HT-29 (cell line): ENCODE results near the gene ITIH4. TPM values are rescaled to one million over a fixed set of nuclear protein-coding genes. Genes with fewer than 3 reads are reported as not detected.

ENCODE experiments used
- DNase-seq: peaks from one replicate; pipeline ENCODE4 v3.0.0-alpha.2; 2015; ENCODE audit warnings: low spot score
- total RNA-seq: library from RNA; depleted of rRNA; stranded (reverse); fragments of >200 nt; shearing (Covaris generic); gene quantifications from 2 replicates; pipeline ENCODE4 v1.2.3, GENCODE V29; 2014

ITIH4 gene
- total RNA-seq, 1 experiment from 2014 or later, result not detected

DNA sequence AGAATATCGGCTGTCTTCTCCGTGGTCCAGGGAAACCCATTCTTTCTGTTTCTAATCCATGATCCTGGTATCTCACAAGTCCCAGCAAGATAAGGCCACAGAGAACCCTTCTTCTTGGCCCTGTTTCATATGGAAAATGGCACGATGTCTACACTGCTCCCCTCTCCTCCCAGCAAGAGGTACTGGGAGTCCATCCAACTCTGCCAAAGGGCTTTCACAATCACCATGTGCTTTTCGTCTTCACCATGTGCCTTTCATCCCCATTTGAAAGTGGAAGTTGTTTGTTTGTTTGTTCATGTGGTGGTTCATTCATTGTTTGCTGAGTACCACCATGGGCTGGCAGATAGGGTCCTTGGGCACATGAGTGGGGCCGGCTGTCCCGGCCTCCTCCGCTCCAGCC lies 30.4 kb downstream of the ITIH4 start:
- DNase-seq, result no peak

DNA sequence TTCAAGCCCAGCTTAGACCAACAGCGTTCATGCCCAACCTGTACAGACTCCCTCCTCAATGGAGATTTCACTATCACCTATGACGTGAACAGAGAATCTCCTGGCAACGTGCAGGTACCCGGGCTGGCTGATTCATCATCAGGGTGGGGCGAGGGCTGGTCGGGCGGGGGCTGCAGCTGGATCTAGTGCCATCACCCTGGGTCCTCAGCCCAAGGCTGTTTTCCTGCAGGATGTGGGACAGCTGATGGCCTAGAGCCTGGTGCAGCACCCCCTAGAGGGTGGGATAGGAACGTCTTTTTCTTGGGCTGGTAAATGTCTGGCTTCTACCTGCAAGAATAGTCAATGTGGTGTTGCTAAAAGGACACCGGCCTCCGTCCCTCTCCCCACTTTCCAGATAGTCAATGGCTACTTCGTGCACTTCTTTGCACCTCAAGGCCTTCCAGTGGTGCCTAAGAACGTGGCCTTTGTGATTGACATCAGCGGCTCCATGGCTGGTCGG lies 31.4 kb downstream of the ITIH4 start:
- DNase-seq, result peak; percentile 43

DNA sequence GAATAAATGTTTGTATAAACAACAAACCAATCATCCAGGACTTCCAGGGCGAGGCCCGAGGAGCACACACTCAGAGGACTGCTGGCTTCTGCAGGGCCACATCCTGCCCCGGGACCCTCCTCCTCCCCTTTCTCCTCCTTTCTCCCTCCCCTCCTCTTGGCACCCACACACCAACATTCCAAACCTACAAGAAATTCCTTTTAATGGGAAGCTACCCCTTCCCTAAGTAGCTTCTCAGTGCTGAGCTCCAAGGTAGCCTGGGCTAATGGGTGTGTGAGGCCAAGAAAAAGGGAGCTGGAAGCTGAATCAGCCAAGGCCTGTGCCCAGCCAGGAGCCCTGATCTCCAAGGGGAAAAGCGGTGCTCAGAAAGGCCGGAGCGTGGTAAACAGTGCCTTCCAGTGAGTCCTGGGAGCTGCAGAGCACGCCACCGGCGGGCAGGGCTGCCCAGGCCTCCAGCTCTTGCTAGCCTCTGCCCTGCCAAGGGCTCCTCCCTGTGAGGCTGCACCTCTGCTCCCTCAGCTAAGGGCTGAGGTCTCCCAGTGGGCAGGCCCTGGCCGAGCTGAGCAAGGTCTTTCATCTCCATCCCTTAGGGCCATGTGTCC lies 32.0 kb downstream of the ITIH4 start:
- DNase-seq, result no peak

DNA sequence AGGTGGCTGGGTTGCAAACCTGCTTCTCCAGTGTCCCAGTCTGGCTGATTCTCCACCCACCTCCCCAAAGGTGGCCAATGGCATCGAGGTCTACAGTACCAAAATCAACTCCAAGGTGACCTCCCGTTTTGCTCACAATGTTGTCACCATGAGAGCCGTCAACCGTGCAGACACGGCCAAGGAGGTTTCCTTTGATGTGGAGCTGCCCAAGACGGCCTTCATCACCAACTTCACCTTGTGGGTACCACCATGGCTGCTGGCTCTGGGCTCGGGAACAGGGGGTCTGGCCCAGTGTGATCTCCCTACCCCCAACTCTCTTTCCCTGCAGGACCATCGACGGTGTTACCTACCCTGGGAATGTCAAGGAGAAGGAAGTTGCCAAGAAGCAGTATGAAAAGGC lies 34.1 kb downstream of the ITIH4 start:
- no peak for DNase-seq

DNA sequence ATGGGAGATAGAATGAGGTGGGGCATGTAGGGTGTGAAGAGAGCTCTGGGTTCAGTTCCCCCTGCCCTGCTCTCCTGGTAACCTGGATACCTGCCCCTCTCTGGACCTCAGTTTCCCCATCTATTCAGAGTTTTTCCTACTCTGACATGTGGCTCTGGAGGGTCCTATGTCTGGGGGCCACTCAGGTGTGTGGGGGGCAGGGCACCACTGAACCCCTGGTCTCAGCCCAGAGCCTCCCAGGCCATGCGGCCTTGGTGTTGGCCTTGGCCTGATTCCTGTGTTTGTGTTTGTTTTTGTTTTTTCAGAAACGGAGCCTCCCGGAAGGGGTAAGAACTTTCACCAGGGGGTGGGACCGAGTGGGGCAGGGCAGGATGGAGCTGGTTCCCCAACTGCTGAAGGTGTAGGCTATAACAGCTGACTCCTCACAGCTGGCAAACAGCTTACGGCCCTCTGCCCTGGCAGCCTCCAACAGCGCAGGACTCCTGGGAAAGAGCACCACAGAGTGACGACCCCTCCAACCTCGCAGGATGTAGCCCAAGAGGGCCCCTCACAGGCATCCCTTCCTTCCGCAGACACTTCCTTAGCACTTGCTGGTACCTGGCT lies 35.1 kb downstream of the ITIH4 start:
- no peak for DNase-seq

DNA sequence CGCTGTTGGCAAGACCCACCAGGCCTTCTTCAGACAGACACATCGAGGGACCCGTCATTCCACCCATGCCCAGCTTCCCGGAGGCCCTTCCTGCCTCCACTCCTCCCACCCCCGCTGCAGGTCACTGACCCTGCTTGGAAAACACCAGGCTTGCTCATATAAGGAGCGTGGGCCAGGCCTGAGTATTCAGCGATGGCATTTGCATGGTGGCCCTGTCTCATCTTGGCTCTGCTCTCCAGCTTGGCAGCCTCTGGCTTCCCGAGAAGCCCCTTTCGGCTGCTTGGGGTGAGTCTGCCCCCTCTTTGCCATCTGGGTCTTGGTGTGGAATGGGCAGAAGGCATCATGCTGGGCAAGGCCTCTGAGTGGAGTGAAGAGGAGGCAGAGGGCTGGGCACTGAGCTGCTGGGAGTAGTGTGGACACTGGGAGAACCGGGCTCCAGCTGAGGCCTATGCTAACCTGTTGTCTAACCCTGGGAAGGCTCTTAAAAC lies 35.8 kb downstream of the ITIH4 start, which contains the start of gene ITIH3:
Gene ITIH3 (plus strand): TSS at position 185 of the 488 bp plus-strand sequence. CDS start 8 bp downstream, at position 193.
- no peak for DNase-seq

DNA sequence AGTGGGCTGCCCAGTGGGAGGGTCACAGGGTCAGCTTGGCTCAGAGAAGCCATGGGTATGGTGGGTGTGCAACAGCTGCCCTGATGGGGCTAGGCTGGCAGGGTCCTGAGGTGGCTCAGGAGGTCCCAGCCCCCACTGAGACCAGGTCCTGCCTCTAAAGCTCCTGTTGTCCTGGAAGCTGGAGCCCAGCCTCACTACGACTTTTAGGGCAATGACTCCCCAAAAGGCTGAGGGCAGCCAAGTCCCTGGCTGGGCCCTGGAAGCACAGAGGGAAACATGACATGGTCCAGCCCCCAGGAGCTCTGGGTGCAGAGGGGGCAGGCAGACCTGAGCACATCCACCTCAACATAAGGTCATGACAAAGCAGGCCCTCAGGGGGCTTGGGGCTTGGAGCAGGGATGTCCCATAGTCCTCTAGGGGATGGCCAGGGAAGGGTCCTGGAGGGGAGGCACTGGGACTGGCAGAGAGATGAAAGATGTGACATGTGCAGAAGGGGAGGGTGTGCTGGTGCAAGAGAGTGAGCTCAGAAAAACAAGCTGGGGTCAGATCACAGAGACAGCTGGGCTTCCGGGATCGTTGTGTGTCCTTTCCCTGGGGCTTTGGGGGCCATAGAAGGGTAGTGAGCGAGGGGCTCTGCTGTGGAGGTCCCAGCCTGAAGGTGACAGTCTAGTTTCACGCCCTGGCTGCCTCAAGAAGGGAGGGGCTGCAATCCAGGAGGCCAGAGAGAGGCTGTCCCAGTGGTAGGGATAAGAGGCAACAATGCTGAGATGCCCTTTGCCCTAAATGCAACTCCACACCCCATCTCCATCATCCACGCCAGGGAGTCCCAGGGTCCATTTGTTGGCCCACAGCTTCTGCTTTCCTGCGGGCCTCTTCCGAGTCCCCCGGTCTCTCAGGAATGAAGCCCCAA lies 36.5 kb downstream of the ITIH4 start:
- DNase-seq, result no peak

DNA sequence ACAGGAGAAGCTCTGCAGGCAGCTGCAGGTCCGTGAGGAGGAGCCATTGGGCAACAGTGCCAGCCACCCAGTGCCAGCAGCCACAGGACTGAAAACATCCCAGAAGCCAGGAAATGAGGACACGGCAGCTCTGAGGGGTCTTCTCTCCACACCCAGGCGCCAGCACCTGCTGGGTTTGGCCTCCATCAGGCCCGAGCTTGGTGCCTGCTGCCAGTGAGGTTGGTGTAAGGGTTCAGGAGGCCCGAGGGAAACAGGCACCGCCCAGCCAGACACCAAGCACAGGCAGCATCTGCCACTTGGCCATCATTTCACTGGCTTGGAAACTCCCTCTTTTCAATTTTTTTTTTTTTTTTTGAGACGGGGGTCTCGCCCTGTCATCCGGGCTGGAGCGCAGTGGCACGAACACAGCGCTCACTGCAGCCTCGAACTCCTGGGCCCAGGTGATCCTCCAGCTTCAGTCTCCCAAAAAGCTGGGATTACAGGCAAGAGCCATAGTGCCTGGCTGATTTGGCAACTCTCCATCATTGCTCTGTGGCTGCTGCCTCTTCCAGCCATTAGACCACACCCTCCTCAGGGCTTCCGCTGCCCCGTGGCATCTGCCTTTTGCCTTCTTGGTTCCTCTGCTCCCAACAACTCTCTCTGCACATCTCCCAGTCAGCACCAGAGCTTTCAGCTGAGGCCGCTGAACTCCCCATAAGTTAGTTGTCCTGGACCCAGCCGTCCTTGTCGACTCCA lies 37.3 kb downstream of the ITIH4 start:
- DNase-seq, result no peak

DNA sequence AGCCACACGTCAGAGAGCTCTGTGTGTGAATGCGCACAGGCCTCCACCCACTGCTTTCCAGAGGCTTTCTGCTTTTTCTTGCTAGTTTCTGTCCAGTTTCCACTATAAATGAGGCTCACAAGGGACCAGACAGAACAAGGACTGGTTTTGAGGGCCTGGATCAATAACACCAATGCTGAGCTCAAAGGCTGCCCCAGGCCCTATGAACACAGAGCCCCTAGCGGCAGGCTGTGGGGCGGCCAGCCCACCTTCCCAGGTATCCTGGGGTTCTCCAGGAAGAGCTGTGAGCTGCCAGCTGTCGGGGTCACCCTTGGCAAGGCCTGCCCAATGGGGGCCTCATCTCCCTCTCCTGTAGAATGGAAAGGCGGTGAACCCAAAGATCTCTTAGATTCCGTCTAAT lies 38.1 kb downstream of the ITIH4 start:
- DNase-seq, result peak; percentile 13

DNA sequence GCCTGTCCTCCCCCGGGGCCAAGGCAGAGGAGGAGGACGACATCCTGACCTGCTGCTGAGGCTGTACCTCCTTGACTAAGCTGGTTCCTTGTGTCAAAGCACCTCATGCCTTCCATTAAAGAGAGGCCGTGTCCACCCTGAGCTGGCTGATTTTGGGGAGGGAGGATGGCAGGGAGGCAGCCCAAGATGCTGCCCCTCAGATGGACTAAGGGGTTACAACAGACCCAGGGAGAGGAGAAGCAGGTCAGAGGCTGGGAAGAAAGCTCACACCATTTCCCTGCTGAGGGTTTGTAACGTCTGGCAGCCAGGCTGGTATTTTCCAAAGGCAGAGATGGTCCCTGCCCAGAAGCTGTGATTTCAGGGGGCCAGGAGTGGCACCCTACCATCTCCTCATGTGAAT lies 38.5 kb downstream of the ITIH4 start:
- DNase-seq, result no peak

DNA sequence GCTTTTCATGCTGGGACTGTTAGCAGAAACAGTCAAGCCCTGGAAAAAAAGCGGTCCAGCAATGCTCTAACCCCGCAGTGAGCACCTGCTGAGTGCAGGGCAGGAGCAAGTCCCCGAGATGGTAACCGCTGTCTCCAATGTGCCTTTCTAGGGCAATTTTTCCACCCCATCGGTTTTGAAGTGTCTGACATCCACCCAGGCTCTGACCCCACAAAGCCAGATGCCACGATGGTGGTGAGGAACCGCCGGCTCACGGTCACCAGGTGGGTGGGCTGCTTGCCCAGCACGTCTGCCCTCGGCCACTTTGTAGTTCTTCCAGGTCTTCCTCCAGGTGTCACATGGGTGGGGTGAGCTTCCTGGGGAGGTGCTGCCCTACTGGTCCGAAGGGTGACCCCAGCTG lies 39.1 kb downstream of the ITIH4 start:
- no peak for DNase-seq

DNA sequence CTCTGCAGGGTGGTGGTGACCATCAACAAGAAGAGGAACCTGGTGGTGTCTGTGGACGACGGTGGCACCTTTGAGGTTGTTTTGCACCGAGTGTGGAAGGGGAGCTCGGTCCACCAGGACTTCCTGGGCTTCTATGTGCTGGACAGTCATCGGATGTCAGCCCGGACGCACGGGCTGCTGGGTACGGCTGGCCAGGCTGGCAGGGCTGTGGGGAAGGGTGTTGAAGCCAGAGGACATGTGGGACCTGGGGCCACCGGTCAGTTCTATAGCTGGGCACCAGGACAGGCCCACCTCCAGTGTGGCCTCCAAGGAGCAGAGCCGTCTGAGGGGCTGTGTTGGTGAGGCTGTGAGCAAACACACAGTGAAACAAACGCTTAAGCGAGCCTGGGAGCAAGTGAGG lies 39.7 kb downstream of the ITIH4 start:
- DNase-seq, result no peak

DNA sequence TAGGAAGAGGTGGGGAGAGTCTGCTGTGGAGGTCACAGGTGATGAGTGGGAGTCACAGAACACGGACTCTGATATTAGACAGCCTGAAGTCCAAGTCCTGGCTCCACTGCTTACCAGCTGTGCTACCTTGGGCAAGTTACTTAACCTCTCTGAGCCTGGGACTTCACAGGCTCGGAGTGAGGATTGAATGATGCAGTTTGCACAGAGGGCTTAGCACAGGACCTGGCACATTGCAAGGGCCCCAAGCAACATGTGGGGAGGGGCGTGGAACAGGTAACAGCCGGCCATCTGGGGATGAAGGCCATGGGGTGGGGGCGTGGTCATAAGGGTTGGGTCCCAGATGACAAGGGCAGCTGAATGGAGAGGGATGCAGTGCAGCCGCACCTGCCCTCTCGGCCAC lies 40.1 kb downstream of the ITIH4 start:
- DNase-seq, result no peak

DNA sequence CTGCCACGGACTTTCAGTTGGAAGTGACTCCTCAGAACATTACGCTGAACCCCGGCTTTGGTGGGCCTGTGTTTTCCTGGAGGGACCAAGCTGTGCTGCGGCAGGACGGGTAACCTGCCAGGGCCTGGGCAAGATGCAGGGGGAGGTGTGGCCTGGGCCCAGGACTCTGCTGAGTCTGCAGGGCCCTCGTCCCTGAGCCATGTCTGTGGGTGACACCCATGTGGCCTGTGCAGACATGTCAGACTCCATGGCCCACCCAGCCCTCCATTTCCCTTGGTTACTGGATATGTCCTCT lies 40.8 kb downstream of the ITIH4 start:
- DNase-seq, result no peak

DNA sequence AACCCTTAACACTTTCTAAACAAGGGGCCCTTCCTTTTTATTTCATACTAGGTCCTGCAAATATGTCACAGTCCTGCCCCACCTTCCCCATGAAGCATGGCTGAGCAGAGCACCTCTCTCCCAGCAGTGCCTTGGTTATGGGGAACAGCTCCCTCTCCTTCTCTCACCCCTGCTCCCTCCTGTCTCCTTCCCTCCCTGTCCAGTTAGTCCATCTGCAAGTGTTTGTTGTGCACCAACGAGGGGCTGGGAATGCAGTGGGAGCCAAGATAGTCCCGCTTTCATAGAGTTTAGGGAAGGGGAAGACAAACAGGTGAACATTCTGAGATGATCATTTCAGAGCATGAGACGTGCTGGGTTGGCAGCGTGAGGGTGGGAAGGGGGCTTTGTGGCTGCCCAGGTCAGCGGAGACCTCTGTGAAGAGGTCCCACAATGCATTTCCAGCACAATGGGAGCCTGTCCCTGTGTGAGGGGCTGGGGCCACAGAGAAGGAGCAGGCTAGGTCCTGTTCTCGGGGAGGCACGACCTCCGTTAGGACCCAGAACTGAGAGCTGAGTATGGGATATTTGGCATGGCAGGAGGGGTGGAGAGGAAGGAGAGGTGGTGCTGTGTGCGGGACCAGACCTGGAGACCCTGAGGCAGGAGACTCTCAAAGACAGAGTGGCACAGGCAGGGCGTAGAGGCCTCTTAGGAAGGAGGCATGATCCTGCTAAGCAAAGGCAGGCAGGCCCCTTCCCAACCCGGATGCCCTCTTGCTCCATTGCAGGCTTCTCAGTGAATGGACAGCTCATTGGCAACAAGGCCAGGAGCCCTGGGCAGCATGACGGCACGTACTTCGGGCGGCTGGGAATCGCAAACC lies 41.4 kb downstream of the ITIH4 start:
- no peak for DNase-seq

DNA sequence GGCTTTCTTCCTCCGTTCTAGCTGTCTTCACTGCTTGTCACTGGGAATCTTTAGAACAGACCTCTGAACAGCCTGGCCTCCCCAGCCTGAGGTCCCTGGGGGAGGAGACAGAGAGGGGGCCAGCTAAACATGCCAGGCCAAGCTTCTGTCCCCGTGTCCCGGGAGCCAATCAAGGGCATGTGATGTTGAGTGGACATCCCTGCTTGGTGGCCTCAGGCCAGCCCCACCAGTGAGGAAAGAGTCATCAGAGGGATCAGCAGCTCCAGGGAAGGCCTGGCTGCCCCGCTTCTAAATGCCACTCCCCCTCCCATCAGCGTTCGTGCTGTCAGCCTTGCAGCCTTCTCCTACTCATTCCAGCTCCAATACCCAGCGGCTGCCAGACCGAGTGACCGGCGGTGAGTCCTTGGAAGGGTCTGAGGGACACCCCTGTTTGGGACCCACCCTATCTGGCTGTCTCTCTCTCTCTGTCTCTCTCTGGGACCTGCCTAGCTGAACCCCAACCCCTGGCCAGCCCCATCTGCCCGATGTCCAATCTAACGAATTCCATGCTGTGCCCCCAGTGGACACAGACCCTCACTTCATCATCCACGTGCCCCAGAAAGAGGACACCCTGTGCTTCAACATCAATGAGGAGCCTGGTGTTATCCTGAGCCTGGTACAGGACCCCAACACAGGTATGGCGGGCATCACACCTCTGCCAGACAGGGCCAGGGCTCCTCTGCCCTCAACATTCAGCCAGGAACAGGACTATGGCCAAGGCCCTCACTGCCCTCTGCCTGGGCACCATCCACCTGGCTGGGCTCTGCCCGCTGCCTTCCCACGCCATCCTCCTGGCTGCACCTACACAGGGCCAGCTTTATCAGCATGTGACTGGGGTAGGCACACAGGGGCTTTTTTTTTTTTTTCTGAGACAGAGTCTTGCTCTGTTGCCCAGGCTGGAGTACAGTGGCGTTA lies 42.5 kb downstream of the ITIH4 start:
- DNase-seq, result no peak

DNA sequence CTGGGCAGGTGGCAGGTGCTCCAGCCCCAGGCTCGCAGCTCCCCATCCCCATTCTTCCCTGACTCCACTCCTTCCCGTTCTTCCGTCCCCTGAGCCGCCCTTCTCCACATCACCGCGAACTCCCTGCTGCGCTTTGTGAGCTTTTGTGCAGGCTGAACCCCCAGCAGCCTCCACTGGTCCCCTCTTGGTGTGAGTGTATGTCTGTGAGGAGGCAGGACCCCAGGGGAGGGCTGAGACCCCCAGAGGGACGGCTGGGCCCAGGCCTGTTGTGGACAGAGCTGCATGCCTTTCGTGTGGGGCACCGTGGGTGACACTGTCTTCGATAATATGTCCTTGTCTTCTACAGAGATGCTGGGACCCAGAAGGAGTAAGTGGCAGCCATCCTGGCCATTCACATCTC lies 43.2 kb downstream of the ITIH4 start:
- DNase-seq, result no peak

DNA sequence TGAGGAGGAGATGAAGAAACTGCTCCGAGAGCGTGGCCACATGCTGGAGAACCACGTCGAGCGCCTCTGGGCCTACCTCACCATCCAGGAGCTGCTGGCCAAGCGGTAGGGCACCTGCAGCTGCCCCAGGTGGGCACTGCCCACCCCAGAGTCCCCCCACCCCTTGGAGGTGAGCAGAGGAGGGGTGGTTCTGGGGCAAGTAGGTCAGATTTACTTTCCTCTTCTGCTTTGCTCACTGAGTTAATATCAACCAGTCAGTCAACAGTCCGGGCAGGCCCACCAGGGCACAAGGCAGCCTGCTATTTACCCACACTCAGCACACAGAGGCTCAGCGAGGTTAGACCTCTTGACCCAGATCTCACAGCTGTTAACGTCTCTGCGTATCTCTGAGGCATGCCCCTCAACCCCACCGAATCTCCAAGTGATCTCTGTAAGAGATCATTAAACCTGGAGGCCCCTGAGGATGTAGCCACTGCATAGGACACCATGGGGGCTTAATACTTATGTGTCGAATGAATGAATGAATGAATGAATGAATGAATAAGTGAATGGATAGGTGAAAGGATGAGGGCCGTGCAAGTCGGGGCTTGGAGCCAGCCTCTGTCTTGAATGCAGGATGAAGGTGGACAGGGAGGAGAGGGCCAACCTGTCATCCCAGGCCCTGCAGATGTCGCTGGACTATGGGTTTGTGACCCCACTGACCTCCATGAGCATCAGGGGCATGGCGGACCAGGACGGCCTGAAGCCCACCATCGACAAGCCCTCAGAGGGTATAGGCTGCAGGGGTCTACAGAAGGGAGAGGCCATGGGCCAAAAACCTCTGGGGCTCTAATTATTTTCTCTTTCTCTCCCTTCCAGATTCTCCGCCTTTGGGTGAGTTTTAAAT lies 43.9 kb downstream of the ITIH4 start:
- DNase-seq, result no peak
